NOMO-1 treated with DMSO at 0.1 percent for 48 hours (cell line): Measurements from ENCODE around the gene ANKRD13B.

Experiments
- DNase-seq: peaks from one replicate; lab custom pipeline; 2025; ENCODE audit not compliant: unreplicated experiment; lab: John Stamatoyannopoulos, UW

The ANKRD13B gene

DNA sequence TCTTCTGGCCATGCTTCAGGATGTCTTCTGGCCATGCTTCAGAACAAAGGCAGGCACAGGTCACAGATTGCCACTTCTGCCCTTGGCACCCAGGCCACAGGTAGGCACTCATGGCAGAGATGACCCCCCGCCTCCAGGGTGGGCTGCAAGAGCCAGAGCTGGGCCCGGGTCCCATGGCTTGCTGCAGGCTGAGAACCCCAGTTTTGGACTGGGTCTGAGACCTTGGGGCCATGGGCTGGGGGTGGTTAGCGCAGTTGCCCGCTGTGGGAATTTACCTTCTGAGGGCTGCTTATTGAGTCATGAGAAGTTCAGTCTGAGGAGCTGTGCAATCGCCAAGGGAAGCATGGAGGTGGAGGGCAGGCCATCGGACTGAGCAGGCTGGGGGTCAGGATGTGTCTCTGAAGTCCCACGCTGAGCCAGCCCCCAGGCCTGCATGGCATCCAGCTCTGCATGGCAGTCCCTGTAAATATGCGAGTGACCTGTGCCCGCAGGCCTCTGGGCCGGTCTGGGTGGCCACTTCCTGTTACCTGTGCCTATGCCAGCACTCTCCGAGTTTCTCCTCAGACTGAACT is 1.7 kb downstream of the ANKRD13B start:
- no peak for DNase-seq

- no peak for DNase-seq
These were observed 2.4 kb downstream of the ANKRD13B start for GRCh38 chr17:29595107-29595942.

DNA sequence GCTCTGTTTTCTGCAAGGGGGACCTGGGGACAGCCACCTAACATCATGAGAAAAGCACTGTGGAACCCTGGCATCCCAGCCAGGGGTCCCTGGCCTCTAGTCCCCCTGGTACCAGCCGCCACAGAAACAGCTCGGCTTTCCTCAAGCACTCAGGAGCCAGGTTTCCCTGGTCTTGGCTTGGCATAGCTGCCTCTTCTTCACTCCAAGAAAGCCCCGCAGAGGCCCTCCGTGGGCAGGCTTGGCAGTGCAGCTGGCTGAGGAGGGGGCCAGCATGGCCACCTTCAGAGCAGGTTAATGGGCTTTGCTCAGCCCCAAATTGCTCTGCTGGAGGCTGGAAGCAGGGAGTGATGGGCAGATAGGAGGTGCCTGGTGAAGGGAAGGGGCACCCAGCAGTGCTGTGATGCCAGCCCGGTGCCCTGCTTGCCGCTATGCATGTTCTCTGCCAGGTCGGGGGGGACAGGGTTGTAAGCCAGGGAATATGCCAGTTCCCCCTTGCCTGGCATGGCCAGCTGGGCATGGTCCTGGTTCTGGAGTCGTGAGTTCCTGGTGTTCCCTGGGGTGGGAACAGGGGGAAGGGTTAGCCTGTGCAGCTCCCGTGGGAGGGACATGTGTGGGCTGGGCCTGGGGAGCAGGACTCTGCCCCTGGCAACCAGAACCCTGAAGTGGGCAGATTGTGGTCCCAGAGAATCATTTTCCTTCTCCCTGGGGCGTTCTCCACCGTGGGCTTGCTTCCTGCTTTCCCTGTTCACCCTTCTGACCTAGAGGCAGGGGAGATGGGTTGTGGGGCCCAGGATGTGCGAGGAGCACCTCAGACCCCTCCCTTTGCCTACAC is 3.2 kb downstream of the ANKRD13B start:
- no peak for DNase-seq

GRCh38 chr17:29596811-29597210 is 3.9 kb downstream of the ANKRD13B start:
- no peak for DNase-seq

DNA sequence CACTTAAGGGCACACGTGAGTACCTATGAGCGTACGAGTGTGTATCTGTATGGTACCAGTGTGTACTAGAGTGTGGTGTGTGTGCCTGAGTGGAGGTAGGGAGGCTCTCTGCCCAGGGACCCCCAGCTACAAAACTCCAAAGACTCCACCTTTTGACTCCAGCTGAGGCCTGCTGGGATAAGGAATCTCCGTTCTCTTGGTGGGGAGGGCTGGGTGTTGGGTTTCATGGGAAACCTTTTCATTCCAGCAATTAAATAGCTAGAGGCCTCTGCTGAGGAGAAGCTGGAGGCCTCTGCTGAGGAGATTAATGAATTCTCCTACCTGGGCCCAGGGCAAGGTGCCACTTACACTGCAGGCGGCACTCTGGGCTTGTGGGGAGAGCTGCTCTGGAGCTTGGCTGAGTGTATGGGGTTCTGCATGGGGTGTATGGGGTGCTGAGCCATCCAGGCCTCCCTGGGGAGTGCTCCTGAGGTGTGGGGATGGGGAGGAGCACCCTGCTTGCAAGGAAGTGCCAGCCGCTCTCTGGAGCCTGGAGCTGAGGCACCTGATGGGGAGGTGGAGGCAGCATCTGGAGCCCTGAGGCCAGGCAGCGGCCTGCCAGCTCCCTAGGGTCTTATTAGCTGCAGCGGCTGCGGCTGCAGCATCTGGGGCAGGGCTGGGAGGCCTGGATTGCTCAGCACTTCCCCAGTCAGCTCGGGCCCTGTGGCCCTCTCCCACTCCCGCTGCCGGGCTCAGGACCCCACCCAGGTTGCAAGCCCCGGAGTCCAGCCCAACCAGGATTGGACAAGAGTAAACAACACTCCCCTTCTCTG is 4.6 kb downstream of the ANKRD13B start:
- DNase-seq: no peak

GRCh38 chr17:29603109-29603674 is 10.3 kb downstream of the ANKRD13B start:
- no peak for DNase-seq

GRCh38 chr17:29607557-29608195 is 14.7 kb downstream of the ANKRD13B start:
- no peak for DNase-seq

- no peak for DNase-seq
These were observed 16.1 kb downstream of the ANKRD13B start for GRCh38 chr17:29608986-29609385.

DNA sequence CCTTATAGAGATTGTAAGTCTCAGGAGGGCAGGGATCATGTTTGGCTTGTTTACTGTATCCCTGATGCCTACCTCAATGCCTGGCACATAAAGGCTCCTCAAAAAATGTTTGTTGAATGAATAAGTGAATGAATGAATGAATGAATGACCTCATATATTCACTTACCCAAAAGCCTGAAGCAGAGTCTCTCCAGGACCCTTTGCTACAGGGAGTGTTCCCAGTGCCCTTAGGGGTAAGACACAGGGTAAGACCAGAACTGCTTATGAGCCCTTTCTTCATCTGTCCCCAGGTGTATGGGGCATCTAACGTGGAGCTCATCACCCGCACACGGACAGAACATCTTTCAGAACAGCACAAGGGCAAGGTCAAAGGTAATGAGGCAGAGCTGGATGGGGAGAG is 17.5 kb downstream of the ANKRD13B start:
- DNase-seq: no peak

GRCh38 chr17:29611351-29612093 is 18.6 kb downstream of the ANKRD13B start:
- DNase-seq: no peak

- no peak for DNase-seq
These were observed 19.1 kb downstream of the ANKRD13B start for GRCh38 chr17:29612094-29612403.

DNA sequence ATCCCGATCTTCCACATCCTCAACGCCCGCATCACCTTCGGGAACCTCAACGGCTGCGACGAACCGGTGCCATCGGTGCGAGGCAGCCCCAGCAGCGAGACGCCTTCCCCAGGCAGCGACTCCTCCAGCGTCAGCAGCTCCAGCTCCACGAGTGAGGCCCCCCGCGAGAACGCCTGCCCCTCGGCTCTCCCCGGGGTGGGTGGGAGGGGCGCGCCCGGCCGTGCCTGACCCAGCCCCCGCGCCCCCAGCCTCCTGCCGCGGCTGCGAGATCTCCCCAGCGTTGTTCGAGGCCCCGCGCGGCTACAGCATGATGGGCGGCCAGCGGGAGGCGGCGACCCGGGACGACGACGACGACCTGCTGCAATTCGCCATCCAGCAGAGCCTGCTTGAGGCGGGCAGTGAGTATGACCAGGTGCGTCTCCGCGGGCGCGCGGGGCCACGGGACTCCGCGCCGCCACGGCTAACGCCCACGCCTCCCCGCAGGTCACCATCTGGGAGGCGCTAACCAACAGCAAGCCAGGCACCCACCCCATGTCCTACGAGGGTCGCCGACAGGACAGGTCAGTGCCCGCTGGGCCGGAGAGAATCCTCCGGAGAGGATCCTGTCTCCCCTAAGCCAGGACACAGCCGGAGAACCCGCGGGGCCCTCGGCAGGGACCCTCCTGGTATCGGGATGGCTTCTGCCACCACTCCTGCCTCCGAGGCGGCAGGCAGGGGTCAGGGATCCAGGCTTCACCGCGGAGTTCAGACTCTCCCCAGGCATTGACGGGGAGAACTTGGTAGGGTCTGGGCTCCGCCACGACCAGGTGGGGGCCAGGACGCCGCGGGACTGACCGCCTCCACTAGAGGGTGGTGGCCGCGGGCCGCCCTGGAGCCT is 19.7 kb downstream of the ANKRD13B start:
- DNase-seq: no peak

- peak; percentile 88 for DNase-seq
These were observed 20.5 kb downstream of the ANKRD13B start for GRCh38 chr17:29613352-29613837.

DNA sequence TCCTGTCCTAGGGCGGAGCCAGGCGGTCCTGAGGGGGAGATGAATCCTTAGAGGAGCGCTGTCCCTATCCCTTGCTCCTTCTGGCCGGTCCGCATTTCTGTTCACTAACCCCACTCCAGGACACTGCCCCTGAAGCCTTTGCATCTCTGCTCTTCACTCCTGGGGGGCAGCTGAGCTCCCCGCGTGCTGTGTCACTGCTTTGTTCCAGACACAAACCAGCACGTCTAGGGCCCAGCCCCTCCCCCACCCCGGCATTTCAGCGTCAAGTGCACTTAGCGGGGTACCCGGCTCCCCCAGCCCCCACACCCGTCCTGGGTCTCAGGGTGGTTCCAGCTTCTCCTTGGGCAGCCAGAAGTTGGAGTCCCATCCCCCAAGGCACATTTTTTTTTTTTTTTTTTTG is 20.9 kb downstream of the ANKRD13B start:
- DNase-seq: no peak

GRCh38 chr17:29614349-29615047 is 21.6 kb downstream of the ANKRD13B start:
- no peak for DNase-seq

GRCh38 chr17:29615048-29615385 is 22.1 kb downstream of the ANKRD13B start:
- DNase-seq: peak; percentile 47

GRCh38 chr17:29615492-29616299 is 22.8 kb downstream of the ANKRD13B start:
- DNase-seq: peak; percentile 59
